Fibroblast of lung (primary cell): Measurements from ENCODE around the gene KDM1A. TPM values are rescaled to one million over a fixed set of nuclear protein-coding genes. Genes with fewer than 3 reads are reported as not detected.

Experiments
- DNase-seq, 2 donors: peaks; one replicate each; pipeline versions ENCODE4 v3.0.0 to v3.0.0-alpha.2; 2010; ENCODE audit warnings: low read depth in 2 of 2
- H2AFZ ChIP-seq: 2 replicates; pipeline ENCODE4 v1.5.1; 2012; ENCODE audit warnings: low read length, control low read depth, inconsistent platforms
- H3K27ac ChIP-seq: 2 replicates; pipeline ENCODE4 v1.5.1; 2011; ENCODE audit warnings: low read length, control low read depth; ENCODE audit not compliant: insufficient read depth
- H3K27me3 ChIP-seq: 2 replicates; pipeline ENCODE4 v1.5.1; 2011; ENCODE audit warnings: mild to moderate bottlenecking, low read length; ENCODE audit not compliant: control insufficient read depth, insufficient read depth
- H3K36me3 ChIP-seq: 2 replicates; pipeline ENCODE4 v1.5.1; 2011; ENCODE audit warnings: low read length; ENCODE audit not compliant: control insufficient read depth, insufficient read depth
- H3K4me1 ChIP-seq: 2 replicates; pipeline ENCODE4 v1.5.1; 2011; ENCODE audit warnings: low read length; ENCODE audit not compliant: control insufficient read depth, insufficient read depth; ENCODE audit errors: extremely low read depth
- H3K4me2 ChIP-seq: 2 replicates; pipeline ENCODE4 v1.5.1; 2011; ENCODE audit warnings: low read length, control low read depth; ENCODE audit not compliant: insufficient read depth; ENCODE audit errors: extremely low read depth
- H3K4me3 ChIP-seq, 4 experiments: fragments of 200-600 bp in 1 of 4; sonication (generic) in 1 of 4; replicated peaks in 1 of 4; 2 replicates each; pipeline ENCODE4 v1.5.1; 2011 to 2016; ENCODE audit warnings: low read length in 4 of 4, low read depth in 3 of 4, mild to moderate bottlenecking in 3 of 4, control low read depth in 2 of 4, inconsistent platforms in 1 of 4, mixed read lengths in 1 of 4; ENCODE audit not compliant: insufficient read depth in 1 of 4; ENCODE audit errors: control extremely low read depth in 1 of 4
- H3K79me2 ChIP-seq: 2 replicates; pipeline ENCODE4 v1.5.1; 2012; ENCODE audit warnings: mild to moderate bottlenecking, low read length, inconsistent platforms; ENCODE audit not compliant: control insufficient read depth, insufficient read depth
- H3K9ac ChIP-seq: 2 replicates; pipeline ENCODE4 v1.5.1; 2011; ENCODE audit warnings: mild to moderate bottlenecking, low read length, control low read depth; ENCODE audit not compliant: insufficient read depth
- H3K9me3 ChIP-seq: 2 replicates; pipeline ENCODE4 v1.5.1; 2012; ENCODE audit warnings: low read depth, low read length; ENCODE audit not compliant: control insufficient read depth, insufficient read depth
- H4K20me1 ChIP-seq: 2 replicates; pipeline ENCODE4 v1.5.1; 2011; ENCODE audit warnings: low read length; ENCODE audit not compliant: control insufficient read depth, insufficient read depth; ENCODE audit errors: extremely low read depth
- CTCF ChIP-seq, 2 donors: IDR thresholded peaks in 1 of 2; conservative IDR thresholded peaks in 1 of 2; 1 replicate in 1 of 2; 2 replicates in 1 of 2; pipeline ENCODE4 v1.5.1; 2011 to 2012; ENCODE audit warnings: low read length in 2 of 2, control low read depth in 1 of 2, inconsistent platforms in 1 of 2, low read depth in 1 of 2, mild to moderate bottlenecking in 1 of 2
- EZH2 ChIP-seq: IDR thresholded peaks from 2 replicates; pipeline ENCODE4 v1.5.1; 2012; ENCODE audit warnings: low read length, control low read depth, mild to moderate bottlenecking; ENCODE audit errors: missing control alignments
- polyA plus RNA-seq, 2 donors: library from polyadenylated mRNA; depleted of rRNA in 1 of 2; stranded (reverse) in 1 of 2; unstranded in 1 of 2; fragments of >200 nt; gene quantifications; 2 replicates each; pipeline ENCODE4 v1.2.1, GENCODE V29; 2011 to 2012; ENCODE audit warnings: missing spikeins in 1 of 2
- total RNA-seq: library from RNA; depleted of rRNA; stranded (reverse); fragments of >200 nt; gene quantifications from 2 replicates; pipeline ENCODE4 v1.2.1, GENCODE V29; 2014

Gene KDM1A
- total and polyA plus RNA-seq, 2 donors (not counting 1 experiment from before 2014, with no cell fraction given): 72.0 to 72.4 TPM

GRCh38 chr1:22971611-22972405 lies 47.5 kb upstream of the KDM1A start:
- no peak overlapping the region for H3K4me2 ChIP-seq
- H4K20me1 ChIP-seq: no peaks in the 10 kb centered on the region
- H3K9me3 ChIP-seq: no peaks in the 10 kb centered on the region
- H3K9ac ChIP-seq: no peak overlapping the region
- H3K4me1 ChIP-seq: no peaks in the 10 kb centered on the region
- no peak overlapping the region for H3K27ac ChIP-seq
- peaks cover 22% of the 10 kb centered on the region for H3K27me3 ChIP-seq
- DNase-seq: peak; percentile 15 to 31
- no peaks in the 10 kb centered on the region for H3K36me3 ChIP-seq
- no peaks in the 10 kb centered on the region for H3K79me2 ChIP-seq
- no peak overlapping the region for H3K4me3 ChIP-seq
- TF ChIP-seq CTCF (conservative IDR thresholded peaks at IDR 0.05 in 1 of 2, IDR thresholded peaks at IDR 0.05 in 1 of 2; ENCODE audit: low read depth in 1 of 2, low read length in 2 of 2) (no peak), EZH2 (no peak)
- no peak overlapping the region for H2AFZ ChIP-seq

GRCh38 chr1:22972760-22973159 lies 46.5 kb upstream of the KDM1A start, which contains the start of gene LACTBL1:
Gene LACTBL1 (minus strand): TSS chr1:22972866. CDS start chr1:22972316, 550 bp downstream.
- Histone ChIP-seq H3K9ac (no peak within 1 kb of the TSS), H3K27me3 (peaks cover 22% of the 10 kb centered on the region), H4K20me1 (no peaks in the 10 kb centered on the region), H3K27ac (no peak within 1 kb of the TSS), H3K36me3 (no peaks in the 10 kb centered on the region), H3K79me2 (no peaks in the 10 kb centered on the region), H3K4me3 (no peak within 1 kb of the TSS), H3K4me1 (no peaks in the 10 kb centered on the region), H2AFZ (no peak within 1 kb of the TSS), H3K9me3 (no peaks in the 10 kb centered on the region), H3K4me2 (no peak within 1 kb of the TSS)
- TF ChIP-seq CTCF (conservative IDR thresholded peaks at IDR 0.05 in 1 of 2, IDR thresholded peaks at IDR 0.05 in 1 of 2; ENCODE audit: low read depth in 1 of 2, low read length in 2 of 2): no peak
- TF ChIP-seq EZH2: no peak
- no peak for DNase-seq

GRCh38 chr1:22975694-22976093 lies 43.6 kb upstream of the KDM1A start:
- no peaks in the 10 kb centered on the region for H3K9me3 ChIP-seq
- H3K79me2 ChIP-seq: no peaks in the 10 kb centered on the region
- no peak overlapping the region for H3K4me2 ChIP-seq
- H3K4me1 ChIP-seq: no peaks in the 10 kb centered on the region
- DNase-seq: peak in 1 of 2 donors; percentile 24
- no peak overlapping the region for H3K4me3 ChIP-seq
- no peak overlapping the region for H3K9ac ChIP-seq
- no peak overlapping the region for H2AFZ ChIP-seq
- H4K20me1 ChIP-seq: no peaks in the 10 kb centered on the region
- TF ChIP-seq CTCF (conservative IDR thresholded peaks at IDR 0.05 in 1 of 2, IDR thresholded peaks at IDR 0.05 in 1 of 2; ENCODE audit: low read depth in 1 of 2, low read length in 2 of 2) (no peak), EZH2 (no peak)
- H3K36me3 ChIP-seq: no peaks in the 10 kb centered on the region
- H3K27ac ChIP-seq: no peak overlapping the region
- H3K27me3 ChIP-seq: peaks cover 12% of the 10 kb centered on the region
